ENCODE results near the gene PURB. TPM values are rescaled to one million over a fixed set of nuclear protein-coding genes. Genes with fewer than 3 reads are reported as not detected.

The PURB gene
- total RNA-seq, result 6.3 and 7.4 TPM in 2 replicates

GRCh38 chr7:44885394-44886317 is at the start of gene PURB:
PURB (minus strand) TSS chr7:44885530; CDS start chr7:44885348, 182 bp downstream.

DNA sequence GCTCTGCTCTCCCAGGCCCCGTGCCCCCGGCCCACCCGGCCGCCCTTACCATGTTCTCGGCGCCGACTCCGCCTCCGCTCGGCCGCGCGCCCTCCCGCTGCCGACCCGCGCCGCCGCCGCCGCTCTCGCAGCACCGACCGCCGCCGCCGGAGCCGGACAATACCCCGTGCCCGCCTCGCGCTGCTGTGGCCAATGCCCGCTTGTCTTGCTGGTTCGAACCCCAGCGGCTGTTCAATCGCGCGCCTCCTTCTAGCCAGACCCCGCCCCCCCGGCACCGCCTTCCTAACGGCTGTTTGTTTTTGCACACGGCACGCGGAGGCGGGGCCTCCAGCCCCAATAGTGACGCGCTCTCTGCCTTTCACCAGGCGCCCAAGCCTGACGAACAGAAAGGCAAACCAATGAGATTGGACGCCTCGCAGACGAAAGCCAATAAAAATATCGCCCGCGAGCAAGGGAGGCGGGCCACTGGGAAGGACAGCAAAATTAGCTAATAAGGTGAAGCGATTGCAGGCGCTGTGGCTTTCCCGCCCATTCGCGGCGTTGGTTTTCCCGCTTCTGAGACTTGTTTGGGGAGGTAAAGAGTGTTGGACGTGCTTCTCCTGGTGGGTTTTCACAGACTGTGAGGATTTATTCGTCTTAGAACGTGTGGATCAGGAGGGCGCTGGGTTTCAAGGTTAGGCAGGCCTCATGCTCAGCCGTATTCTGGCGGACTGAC is 37.3 kb downstream of the PURB start, which contains the start of gene H2AZ2:
TSS of gene H2AZ2 (minus strand) at position 168 of the 715 bp plus-strand sequence. CDS start at position 52, 116 bp downstream.

Other genes with a start within 250 kb of the PURB start
- 7.1 and 10.1 TPM in 2 replicates for gene ZMIZ2, start 136.7 kb downstream of the PURB start, total RNA-seq
- gene PPIA, start 88.8 kb downstream of the PURB start, total RNA-seq, result 3,984 and 4,923 TPM in 2 replicates
- gene H2AZ2, start 37.4 kb downstream of the PURB start, total RNA-seq, result 151 and 162 TPM in 2 replicates
- gene MYO1G, start 93.5 kb upstream of the PURB start, total RNA-seq, result under 0.01 TPM in 1 of 2 replicates, not detected in the other
- gene CCM2, start 114.7 kb upstream of the PURB start, total RNA-seq, result 52.6 and 68.6 TPM in 2 replicates
- gene NACAD, start 203.4 kb upstream of the PURB start, total RNA-seq, result 3.5 and 4.0 TPM in 2 replicates
- 69.2 and 87.7 TPM in 2 replicates for gene TBRG4, start 226.2 kb upstream of the PURB start, total RNA-seq

Measured in myometrial cell (primary cell).